Measurements from ENCODE around the gene LSAMP.

Gene LSAMP

GRCh38 chr3:116440196-116440595 lies 5.1 kb downstream of the LSAMP start:
- DNase-seq (ENCODE audit: low read depth) = no peak
- no peak overlapping the region for H3K4me3 ChIP-seq (ENCODE audit: low read depth, low read length)
- no peak for TF ChIP-seq CTCF (IDR thresholded peaks at IDR 0.05; ENCODE audit: insufficient read depth, low read depth, low read length, missing control alignments)

GRCh38 chr3:116433552-116433951 lies 11.7 kb downstream of the LSAMP start:
- no peak for TF ChIP-seq CTCF (IDR thresholded peaks at IDR 0.05; ENCODE audit: insufficient read depth, low read depth, low read length, missing control alignments)
- DNase-seq (ENCODE audit: low read depth) = no peak
- H3K4me3 ChIP-seq (ENCODE audit: low read depth, low read length) = no peak overlapping the region

- no peak overlapping the region for H3K4me3 ChIP-seq (ENCODE audit: low read depth, low read length)
- DNase-seq (ENCODE audit: low read depth) = no peak
- no peak for TF ChIP-seq CTCF (IDR thresholded peaks at IDR 0.05; ENCODE audit: insufficient read depth, low read depth, low read length, missing control alignments)
Observed at GRCh38 chr3:116432795-116433194, 12.5 kb downstream of the LSAMP start.

- no peak for TF ChIP-seq CTCF (IDR thresholded peaks at IDR 0.05; ENCODE audit: insufficient read depth, low read depth, low read length, missing control alignments)
- H3K4me3 ChIP-seq (ENCODE audit: low read depth, low read length) = no peak overlapping the region
- no peak for DNase-seq (ENCODE audit: low read depth)
Observed at GRCh38 chr3:116429479-116430269, 15.6 kb downstream of the LSAMP start.

GRCh38 chr3:116426036-116426435 lies 19.3 kb downstream of the LSAMP start:
- no peak overlapping the region for H3K4me3 ChIP-seq (ENCODE audit: low read depth, low read length)
- no peak for DNase-seq (ENCODE audit: low read depth)
- TF ChIP-seq CTCF (IDR thresholded peaks at IDR 0.05; ENCODE audit: insufficient read depth, low read depth, low read length, missing control alignments) = no peak

GRCh38 chr3:116425126-116425525 lies 20.2 kb downstream of the LSAMP start:
- no peak overlapping the region for H3K4me3 ChIP-seq (ENCODE audit: low read depth, low read length)
- DNase-seq (ENCODE audit: low read depth) = no peak
- no peak for TF ChIP-seq CTCF (IDR thresholded peaks at IDR 0.05; ENCODE audit: insufficient read depth, low read depth, low read length, missing control alignments)

- DNase-seq (ENCODE audit: low read depth) = no peak
- no peak for TF ChIP-seq CTCF (IDR thresholded peaks at IDR 0.05; ENCODE audit: insufficient read depth, low read depth, low read length, missing control alignments)
- no peak overlapping the region for H3K4me3 ChIP-seq (ENCODE audit: low read depth, low read length)
Observed at GRCh38 chr3:116423945-116424344, 21.3 kb downstream of the LSAMP start.
